Measurements from ENCODE around the gene CCDC154.
"Not testable (repeated sequence)": the region's sequence is repeated elsewhere in the genome, so short reads cannot be mapped to it uniquely, and the experiment has no call there.

Gene CCDC154

DNA sequence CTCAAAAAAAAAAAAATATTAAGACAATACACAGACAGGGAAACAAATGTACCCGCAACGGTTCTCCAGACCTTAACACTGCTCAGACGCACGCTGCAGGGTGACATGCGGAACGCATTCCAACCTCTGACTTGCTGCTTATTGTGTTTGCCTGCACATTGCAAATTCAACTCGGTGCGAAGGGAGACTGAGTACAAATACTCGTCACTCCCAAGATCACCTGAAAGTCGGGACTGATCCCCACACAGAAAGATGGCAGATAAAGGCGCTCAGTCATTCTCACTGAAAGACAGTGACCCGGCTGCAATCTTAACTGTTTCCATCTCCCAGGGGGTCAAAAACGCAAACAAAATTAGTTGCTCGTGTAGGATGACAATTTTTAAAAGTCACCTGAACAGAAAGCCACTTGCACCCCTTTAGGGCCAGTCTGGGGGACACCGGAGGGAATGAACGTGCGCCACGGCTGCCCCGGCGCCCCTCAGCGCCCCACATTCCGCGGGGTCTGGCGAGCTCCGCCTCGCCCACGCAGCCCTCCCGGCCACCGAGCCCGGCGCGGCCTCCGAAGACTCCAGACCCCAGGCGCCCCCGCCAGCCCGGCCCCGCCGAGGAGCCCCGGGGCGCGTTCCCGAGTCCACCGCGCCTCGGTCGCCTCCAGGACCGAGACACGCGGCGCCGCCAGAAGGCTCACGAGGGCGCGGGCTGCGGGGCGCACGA is 29.9 kb upstream of the CCDC154 start:
- no peak for DNase-seq

DNA sequence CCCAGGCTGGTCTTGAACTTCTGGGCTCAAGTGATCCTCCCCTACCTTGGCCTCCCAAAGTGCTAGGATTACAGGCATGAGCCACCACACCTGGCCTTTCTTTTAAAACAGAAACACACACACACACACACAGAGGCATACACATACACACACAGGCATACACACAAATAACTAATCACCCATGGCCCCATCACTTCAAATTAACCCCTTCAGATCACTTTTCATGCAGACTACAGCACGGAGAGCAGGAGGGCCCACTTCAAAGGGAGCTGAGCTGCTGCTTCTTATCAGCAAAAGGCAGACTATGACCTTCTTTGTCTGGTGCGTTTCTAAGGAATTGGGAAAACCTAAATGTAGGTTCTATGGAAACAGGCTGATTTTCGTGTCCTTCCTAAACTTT is 28.6 kb upstream of the CCDC154 start:
- DNase-seq, result no peak

DNA sequence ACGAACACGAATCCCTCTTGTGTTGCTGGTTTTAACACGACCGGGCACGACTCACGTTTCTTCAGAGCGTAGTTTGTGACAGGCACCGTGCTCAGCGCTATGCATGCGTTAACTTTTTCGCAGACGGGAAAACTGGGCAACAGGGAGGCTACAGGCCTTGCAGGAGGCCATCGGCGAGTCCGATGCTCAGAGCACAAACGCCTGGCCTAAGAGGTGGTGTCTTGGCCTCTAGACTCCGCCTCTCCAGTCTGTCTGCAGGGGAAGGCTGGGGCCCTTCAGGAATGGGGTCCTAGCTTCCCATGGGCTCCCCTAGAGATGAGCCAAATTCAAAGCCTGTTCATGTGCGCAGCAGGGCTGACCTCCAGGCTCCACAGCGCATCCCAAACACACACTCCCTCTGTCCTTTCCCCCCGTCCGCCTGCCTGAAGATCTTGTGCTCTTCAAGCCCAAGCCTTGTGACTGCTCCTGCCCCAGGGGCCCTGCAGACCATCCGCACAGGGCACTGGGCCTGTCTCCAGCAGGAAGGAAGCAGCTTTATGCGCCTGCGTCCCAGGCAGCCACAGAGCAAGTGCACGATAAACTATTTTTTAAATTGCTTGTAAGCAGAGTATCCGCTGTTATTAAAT is 27.3 kb upstream of the CCDC154 start:
- DNase-seq, result no peak

DNA sequence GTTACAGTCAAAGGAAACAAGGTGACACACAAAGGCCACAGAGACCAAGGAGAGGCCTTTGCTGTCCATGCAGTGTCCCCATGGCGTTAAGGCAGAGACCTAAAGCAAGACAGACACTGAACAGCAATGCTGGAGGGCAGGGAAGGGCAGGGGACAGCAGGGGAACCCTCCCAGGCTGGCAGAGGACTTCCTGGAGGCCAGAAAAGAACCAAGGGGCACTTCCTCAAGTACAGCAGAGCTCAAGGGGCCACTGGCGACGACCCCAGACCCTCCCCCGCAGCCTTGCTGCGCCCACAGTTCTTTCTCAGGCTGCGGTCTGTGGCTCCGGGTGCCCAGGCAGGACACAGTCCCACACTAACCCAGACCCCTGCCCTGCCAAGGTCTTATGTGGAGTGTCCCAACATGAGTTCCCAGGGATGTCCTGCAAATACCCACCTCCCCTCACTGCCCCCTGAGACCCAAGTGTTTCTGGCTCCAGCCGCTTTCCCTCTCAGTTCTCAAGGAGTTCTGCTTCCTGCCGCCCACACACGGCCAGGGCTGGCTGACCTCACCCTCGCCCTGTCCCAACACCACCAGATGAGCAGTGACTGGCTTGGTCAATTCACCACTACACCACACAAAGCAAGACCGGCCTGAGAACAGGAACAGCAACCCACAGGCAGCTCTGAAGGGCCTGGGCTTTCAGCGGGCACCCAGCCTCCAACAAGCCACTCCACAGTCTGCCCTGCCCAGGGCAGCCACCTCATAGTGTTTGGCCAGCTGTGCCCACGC is 26.3 kb upstream of the CCDC154 start:
- no peak for DNase-seq

DNA sequence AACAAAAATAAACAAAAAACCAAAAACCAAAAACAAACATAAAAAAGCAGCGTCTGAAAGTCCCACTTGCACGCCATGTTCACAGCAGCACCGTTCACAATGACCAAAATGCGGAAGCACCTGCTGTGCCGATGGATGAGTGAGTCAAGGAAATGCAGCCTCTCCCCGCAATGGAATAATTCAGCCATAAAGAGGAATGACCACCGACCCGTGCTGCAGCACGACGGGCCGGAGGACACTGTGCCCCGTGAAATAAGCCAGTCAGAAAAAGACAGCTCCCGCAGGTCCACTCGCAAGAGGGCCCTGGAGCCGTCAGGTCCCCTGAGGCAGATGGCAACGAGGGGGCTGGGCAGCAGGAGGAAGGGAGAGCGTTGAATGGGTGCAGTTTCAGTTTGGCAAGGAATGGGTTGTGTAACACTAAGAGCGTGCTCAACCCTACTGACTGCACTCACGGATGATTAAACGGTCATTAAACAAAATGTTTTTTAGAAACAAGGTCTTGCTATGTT is 25.4 kb upstream of the CCDC154 start:
- DNase-seq, result no peak

DNA sequence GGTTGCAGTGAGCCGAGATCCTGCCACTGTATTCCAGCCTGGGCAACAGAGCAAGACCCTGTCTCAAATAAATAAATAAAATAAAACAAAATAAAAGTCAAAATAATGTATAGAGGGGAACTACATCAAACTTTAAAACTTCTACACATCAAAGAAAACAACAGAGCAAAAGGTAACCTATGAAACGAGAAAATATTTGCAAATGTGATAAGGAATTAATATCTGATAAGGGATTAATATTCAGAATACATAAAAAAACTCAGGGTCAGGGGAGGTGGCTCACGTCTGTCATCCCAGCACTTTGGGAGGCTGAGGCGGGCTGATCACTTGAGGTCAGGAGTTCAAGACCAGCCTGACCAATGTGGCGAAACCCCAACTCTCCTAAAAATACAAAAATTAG is 24.8 kb upstream of the CCDC154 start:
- DNase-seq, result not testable (repeated sequence)

DNA sequence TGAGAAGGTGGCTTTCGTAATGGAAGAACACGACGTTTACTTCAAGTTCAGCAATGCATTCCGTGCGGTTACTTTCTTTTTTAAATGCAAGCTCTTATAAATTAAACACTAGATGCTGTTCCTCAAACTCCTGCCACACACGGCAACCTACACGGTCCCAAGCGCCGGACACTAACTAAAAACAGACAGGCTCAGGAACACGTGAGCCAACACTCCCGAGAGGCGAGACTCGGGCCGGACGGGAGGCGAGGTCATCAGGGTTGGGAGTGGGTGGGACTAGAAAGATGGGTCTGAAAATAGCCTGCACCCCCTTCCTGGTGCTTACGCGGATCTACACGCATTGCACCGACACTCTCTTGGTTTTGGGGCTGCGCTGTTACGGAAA is 24.1 kb upstream of the CCDC154 start:
- DNase-seq, result no peak

DNA sequence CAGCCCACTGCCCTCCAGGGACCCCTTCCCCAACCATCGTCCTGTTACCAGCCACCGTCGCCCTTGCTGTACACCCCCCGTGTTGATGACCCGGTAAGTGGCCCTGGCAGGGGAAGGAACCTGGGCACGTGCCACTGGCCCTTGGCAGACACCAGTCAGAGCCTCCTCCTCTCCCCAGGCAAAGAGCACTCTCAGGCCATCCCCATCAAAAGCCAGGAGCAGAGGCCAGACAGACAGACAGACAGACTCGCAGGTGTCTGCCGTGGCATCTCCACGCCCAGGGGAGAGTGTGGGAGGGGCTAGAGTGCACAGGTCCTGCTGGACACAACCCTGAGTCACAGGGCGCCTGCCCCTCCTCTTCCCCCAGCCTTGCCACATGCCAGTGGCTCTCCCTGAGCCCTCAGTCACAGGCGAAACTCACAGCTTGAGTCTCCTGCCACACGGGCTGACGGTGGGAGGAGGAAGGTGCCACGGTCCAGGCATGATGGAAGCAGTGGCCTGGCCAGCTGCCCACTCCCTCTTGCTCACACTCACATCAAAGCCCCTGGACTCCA is 22.7 kb upstream of the CCDC154 start:
- DNase-seq, result no peak

DNA sequence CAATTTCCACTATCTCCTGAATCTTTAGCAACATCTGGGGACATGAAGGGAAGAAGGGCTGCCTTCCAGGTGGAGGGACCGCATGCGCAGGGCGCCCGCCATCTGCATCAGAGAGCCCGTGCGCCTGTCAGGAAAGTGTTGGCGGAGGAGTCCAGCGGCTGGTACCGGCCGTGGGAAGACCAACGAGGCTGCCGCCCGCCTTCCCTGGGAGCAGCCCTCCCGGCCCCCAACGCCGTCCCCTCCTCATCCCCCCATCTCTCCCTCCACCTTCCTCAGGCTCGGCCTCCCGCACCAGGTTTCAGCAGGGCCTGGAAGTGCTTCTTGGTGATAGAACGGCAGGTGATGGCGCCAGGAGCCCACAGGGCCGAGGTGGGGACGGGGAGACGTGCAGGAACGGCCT is 21.7 kb upstream of the CCDC154 start:
- no peak for DNase-seq

DNA sequence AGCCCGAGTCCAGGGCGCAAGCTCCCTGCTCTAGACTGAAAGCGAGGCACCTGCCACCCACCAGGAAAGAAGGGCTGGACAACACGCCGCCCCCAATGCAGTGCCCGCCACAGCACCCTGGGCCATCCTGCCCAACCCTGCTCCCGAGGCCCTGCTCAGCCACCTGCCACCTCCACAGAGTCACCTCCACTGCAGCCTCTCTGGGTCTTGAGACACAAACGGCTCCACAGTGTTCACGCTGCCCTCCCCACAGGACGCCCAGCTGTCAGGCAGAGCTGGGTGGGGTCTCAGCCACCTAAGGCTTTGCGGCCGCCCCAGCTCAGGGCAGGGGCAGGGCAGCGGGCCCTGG is 21.2 kb upstream of the CCDC154 start:
- DNase-seq, result no peak

DNA sequence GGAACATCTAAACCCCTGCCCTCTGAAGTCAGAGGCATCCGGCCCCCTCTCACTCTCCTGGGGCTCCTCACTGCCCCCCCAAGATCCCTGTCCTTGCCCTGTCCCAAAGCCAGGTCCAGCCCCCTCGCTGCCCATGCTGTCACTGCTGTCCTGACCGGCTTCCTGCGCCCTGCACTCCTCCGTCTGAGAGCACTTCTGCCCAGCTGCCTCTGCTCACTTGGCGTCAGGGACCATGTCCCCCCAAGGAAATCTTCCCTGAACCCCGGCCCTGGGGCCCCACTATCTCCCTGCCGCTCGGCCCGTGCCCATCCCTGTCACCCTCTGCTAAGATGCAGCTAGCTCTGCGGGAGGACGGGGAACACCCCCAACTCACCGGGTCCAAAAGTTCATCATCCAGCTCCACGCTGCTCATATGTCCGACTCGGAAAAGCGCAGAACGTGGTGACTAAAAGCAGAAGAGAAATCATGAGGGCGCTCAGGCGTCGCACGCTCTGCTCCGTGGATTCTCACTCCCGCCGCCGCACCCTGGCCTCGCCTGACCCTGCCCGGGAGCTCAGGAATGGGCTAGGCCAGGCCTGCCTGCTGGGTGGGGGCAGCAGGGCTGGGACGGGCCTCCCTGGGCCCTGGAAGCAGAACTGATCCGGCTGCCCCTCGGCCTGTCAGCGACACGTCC is 20.7 kb upstream of the CCDC154 start:
- no peak for DNase-seq

DNA sequence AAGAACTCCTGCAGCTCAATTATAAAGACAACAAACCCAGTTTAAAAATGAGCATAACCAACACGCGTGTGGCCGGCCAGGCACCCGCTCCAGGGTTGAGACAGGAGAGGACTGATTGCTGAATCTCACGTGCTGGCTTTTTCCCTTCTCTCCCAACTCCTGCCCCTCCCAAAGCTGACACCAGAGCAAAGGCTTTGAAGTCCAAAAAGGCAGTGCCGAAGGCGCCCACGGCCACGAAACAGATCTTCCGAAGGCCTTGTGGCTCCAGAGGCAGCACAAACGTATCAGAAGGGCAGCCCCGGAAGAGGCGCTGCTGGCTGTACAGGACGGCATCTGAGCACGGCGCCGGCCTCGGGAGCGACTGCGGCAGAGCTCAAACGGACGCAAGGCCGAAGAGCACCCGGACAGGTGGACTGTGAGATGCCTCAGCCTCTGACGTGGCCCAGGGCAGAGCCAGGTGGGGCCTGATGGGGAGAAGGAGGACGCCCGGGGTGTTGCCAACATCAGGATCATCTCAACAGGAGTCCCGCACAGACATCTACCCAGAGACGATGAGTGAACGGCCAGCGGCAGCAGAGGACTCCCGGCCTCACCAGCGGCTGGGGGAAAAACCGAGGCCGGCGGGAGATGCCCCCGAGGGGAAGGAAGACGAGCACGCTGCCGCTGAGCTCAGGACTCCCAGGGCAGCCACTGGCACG is 20.0 kb upstream of the CCDC154 start:
- no peak for DNase-seq

DNA sequence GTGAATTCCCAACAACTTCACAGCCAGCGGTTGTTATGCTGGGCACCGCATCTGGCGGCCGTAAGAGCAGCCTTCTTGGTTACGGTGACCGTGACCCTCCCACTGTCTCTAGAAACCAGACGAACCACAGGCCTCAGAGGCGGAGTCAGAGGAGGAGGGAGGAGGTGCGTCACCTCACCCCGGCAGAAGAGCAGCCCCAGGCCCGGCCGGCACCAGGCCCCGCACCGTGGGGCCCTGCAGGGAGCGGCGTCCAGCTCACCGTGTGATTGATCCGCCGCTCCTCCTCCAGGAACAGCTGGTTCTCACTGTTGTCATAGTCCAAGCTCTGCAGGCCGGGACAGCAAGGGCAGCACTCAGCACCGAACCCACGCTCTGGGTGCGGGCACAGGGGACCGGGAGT is 16.8 kb upstream of the CCDC154 start:
- no peak for DNase-seq

DNA sequence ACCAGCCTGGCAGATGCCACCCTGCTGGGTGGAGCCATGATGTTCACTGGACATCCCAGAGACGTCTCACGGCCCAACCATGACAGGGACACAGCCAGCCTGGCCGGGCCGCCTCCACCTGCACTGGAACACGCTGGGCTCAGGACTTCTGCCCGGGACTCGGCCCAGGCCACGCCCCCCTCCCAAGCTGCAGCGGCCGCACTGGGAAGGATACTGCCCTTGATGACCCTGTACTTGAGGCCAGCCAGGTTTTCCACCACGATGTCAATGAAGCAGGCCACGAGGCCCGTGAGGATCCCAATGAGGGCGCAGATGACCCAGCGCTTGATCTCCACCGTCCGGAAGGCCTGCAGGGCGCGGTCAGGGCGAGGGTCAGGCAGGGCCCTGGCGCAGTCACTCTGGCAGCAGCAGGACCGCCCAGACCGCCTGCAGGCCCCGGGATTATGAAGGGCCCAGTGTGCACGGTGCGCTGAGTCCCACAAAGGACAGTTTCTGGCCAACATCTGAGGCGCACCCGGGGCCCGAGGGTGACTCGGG is 16.3 kb upstream of the CCDC154 start:
- no peak for DNase-seq

DNA sequence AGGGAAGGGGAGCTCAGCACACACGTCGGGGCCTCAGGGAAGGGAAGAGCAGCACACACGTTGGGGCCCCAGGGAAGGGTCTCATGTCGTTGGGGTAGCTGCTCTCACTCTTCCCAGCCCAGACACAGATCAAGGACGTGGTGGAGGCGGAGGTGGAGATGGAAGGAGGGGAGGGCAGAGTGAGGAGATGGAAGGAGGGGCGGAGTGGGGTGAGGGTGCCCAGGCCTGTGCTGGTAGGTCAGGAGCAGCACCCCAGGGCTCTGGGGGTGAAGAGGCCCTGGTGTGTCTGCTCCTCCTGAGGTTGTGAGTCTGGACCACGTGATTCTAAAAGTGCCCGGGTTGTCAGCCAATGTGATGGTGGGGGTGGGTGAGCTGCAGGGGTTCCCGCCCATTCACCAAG is 15.6 kb upstream of the CCDC154 start:
- DNase-seq, result no peak

DNA sequence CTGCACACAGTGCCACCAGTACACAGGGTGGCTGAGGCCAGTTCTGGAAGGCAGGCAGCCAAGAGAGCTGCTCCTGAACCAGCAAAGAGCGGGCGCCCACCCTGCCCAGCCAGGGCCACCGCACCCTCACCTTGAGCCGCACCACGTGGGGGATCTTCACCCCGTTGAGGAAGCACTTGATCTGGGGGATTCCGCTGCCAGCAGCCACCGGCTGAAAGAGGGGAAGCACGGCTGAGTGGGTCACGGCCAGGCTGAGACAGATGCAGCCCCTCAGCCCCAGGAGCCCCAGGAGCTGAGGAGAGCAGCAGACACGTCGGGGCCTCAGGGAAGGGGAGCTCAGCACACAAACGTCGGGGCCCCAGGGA is 14.6 kb upstream of the CCDC154 start:
- DNase-seq, result no peak

DNA sequence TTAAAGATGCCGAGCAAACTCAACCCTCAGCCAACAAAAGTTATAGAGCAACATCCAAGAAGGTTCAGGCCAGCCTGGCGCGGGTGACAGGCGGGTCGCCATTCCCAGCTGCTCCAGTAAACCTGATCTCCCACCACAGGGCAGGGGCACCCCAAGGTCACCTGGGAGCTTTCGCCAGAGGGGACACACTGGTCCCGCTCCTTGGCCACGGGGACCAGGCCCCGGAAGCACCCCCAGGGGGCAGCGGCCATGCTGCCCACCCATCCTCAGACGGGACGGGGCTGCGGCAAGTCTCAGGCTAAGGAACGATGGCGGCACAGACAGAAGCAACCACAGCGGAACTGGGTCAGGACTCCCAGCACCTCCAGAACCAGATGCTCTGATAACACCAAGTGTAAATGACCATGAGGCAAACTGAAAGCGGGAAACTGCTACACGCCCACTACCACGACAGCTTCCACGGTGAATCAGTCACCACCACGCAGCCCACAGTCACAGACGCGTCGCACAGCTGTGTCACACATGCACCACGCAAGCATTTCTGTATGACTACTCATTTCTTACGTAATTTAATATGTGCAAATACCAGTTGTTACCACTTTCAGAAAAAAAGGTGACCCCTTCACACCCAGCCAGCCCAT is 14.1 kb upstream of the CCDC154 start:
- DNase-seq, result no peak

DNA sequence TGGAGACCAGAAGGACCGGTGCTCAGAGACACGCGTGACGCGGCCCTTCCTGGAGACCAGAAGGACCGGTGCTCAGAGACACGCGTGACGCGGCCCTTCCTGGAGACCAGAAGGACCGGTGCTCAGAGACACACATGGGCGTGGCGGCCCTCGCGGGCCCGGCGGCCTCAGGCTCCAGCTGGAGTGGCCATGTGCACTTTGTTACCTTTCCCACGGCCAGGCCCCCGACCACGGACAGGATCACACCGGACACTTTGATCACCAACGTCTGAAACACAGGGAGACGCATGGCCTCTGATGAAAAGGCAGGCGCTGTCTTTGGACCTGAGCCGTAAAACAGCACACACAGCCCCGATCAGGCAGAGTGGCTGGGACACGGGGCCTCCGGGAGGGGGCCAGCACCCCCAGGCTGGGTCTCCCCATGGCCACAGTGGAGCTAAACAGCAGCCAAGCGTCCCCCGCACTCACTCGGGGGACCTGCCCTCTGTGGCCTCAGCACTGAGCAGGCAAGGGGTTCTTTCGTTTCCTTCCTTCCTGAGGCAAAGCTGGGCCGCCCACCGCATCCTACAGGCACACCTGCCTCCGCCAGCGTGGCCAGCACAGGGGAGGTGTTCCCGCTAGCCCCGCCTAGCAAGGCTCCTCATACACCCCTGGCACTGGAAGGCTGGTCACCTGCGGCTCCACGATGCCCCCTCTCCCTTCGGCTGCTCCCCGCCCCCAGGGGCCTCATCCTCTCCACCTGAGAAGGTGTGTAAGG is 13.3 kb upstream of the CCDC154 start:
- no peak for DNase-seq

DNA sequence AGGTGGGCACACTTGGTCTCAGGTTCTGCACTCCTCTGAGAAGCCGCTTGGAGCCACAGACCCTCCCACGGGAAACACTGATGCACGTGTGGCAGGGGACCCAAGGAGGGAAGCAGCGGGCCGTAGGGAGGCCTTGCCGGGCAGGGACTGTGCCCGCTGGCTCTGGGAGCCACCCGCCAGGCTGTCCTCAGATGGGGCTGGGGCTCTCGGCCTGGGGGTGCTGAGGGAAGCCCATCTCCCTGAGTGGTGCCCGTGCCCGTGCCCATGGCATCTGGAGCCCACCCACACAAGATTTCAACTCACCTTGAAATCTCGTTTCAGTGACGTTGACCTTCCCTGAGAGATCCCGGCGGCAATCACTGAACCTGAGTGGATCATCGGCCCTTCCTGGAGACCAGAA is 12.6 kb upstream of the CCDC154 start:
- no peak for DNase-seq

DNA sequence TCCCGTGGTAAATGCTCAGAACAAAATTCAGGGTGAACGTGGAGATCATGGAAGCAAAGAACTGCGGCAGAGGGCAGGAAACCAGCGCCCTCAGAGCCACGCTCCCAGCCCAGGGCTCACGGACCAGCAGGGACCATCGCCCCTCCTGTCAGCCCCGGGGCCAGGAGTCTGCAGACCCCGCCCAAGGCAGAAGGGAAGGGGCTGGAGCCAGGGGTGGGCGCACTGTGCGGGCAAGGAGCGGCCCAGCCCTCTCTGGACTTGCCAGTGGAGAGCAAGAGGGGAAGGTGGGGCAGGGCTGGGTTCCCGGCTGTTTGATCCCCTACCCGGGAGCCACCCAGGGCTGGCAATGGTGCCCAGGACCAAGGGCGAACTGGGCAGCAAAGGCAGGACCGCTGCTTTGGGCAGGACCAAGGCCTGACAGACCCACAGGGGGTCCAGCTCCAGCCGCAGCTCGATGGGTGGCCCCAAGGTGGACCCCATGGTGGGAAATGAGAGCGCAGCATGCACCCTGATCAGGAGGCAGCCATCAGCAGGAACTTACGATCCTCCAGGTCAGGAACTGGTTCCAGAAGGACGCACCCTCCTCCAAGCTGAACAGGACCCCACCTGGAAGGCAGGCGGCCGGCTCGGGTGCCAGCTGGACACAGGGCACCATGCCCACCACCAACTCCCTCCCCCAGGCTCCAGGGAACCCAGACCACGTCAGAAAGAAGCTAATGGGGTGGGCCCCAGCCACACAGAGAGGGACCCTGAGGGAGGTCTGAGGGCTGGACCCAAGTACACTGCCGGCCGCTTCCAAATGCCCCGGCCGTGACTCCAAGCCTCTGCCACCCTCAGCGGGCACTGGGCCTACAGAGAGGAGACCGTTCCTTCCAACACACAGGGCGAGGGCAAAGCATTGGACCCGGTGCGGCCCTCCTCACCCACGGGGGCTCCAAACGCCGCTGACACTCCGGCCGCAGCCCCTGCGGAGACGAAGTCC is 11.1 kb upstream of the CCDC154 start:
- DNase-seq, result no peak
